HCT116 (cell line): Measurements from ENCODE around the gene PCP4. TPM values are rescaled to one million over a fixed set of nuclear protein-coding genes. Genes with fewer than 3 reads are reported as not detected.

ENCODE experiments used
- ATAC-seq: fragments of 200-7000 bp; cut with Tn5 transposase; 2 replicates; pipeline ENCODE4 v1.9.1; 2020; ENCODE audit warnings: mild to moderate bottlenecking, moderate library complexity
- BruUV-seq: library from RNA; stranded (reverse); fragments of 400-500 nt; replicated peaks from 2 replicates; lab custom pipeline; 2021; lab: Mats Ljungman, UMichigan
- CTCF ChIA-PET: fragments of 300-600 bp; sonication (Branson Sonifier 250); formaldehyde crosslinking; loops from one replicate; lab custom pipeline; 2021; ENCODE audit warnings: antibody characterized with exemption; lab: Charles Lee
- POLR2A ChIA-PET: fragments of 300-600, 350-600 bp; sonication (Branson Sonifier 250); formaldehyde crosslinking; loops from one replicate; lab custom pipeline; 2021; ENCODE audit warnings: antibody characterized with exemption; lab: Charles Lee
- RAD21 ChIA-PET, 2 experiments: fragments of 300-600 bp; sonication (Branson Sonifier 250); formaldehyde crosslinking; loops; one replicate each; lab custom pipeline; 2023; ENCODE audit warnings: low total read pairs in 2 of 2; ENCODE audit not compliant: uncharacterized antibody in 2 of 2, unreplicated experiment in 2 of 2, low non-redundant PET in 1 of 2; lab: Charles Lee
- DNase-seq: peaks from one replicate; pipeline ENCODE4 v3.0.0-alpha.2; 2010; ENCODE audit warnings: low read depth, low spot score
- H2AFZ ChIP-seq: fragments of 200-600 bp; shearing (Covaris generic), sonication (generic); 2 replicates; pipeline ENCODE4 v1.6.1; 2017; ENCODE audit warnings: low read depth, mixed run types, mixed read lengths, antibody characterized with exemption, low read length; ENCODE audit not compliant: poor library complexity, severe bottlenecking
- H3K27ac ChIP-seq: 2 replicates; pipeline ENCODE4 v1.5.1; 2012; ENCODE audit warnings: low read depth, low read length
- H3K27me3 ChIP-seq: fragments of 200-600 bp; sonication (generic); 2 replicates; pipeline ENCODE4 v1.6.1; 2016; ENCODE audit warnings: mixed run types, low read length, mixed read lengths; ENCODE audit not compliant: insufficient read depth
- H3K36me3 ChIP-seq, 2 experiments: fragments of 200-500 bp in 1 of 2; fragments of 200-600 bp in 1 of 2; sonication (Bioruptor generic) in 1 of 2; sonication (generic) in 1 of 2; 2 replicates each; pipeline versions ENCODE4 v1.5.1 to v1.6.1; 2014 to 2016; ENCODE audit warnings: low read length in 2 of 2, inconsistent platforms in 1 of 2, mixed read lengths in 1 of 2, mixed run types in 1 of 2; ENCODE audit not compliant: insufficient read depth in 2 of 2, control insufficient read depth in 1 of 2
- H3K4me1 ChIP-seq, 2 experiments: fragments of 200-600 bp in 1 of 2; sonication (generic) in 1 of 2; 2 replicates each; pipeline versions ENCODE4 v1.5.1 to v1.6.1; 2012 to 2017; ENCODE audit warnings: low read length in 2 of 2, inconsistent platforms in 1 of 2, mild to moderate bottlenecking in 1 of 2, mixed read lengths in 1 of 2, mixed run types in 1 of 2, moderate library complexity in 1 of 2; ENCODE audit not compliant: insufficient read depth in 2 of 2, control insufficient read depth in 1 of 2
- H3K4me2 ChIP-seq: fragments of 200-600 bp; sonication (generic); 2 replicates; pipeline ENCODE4 v1.6.1; 2017; ENCODE audit warnings: mixed run types, low read length, mixed read lengths
- H3K4me3 ChIP-seq, 2 experiments: fragments of 200-600 bp in 1 of 2; sonication (generic) in 1 of 2; replicated peaks in 1 of 2; 2 replicates each; pipeline ENCODE4 v1.5.1; 2011 to 2016; ENCODE audit warnings: low read length in 2 of 2, control low read depth in 1 of 2, low read depth in 1 of 2, mild to moderate bottlenecking in 1 of 2, mixed read lengths in 1 of 2, mixed run types in 1 of 2
- H3K79me2 ChIP-seq: fragments of 200-600 bp; sonication (generic); 2 replicates; pipeline ENCODE4 v1.6.1; 2017; ENCODE audit warnings: mild to moderate bottlenecking, mixed run types, low read length, moderate library complexity, mixed read lengths; ENCODE audit not compliant: insufficient read depth
- H3K9ac ChIP-seq: fragments of 200-600 bp; sonication (generic); 2 replicates; pipeline ENCODE4 v1.6.1; 2016; ENCODE audit warnings: low read length, mixed read lengths
- H3K9me2 ChIP-seq: fragments of 200-600 bp; sonication (generic), shearing (Covaris generic); 2 replicates; pipeline ENCODE4 v1.6.1; 2017; ENCODE audit warnings: mixed run types, mild to moderate bottlenecking, moderate library complexity; ENCODE audit not compliant: insufficient read depth
- H3K9me3 ChIP-seq, 2 experiments: fragments of 200-500 bp in 1 of 2; fragments of 200-600 bp in 1 of 2; sonication (Bioruptor generic) in 1 of 2; sonication (generic) in 1 of 2; 2 replicates each; pipeline ENCODE4 v1.6.1; 2014 to 2017; ENCODE audit warnings: low read length in 2 of 2, mixed read lengths in 2 of 2, inconsistent platforms in 1 of 2, low read depth in 1 of 2, mild to moderate bottlenecking in 1 of 2, mixed run types in 1 of 2, moderate library complexity in 1 of 2; ENCODE audit not compliant: control insufficient read depth in 1 of 2, insufficient read depth in 1 of 2
- H4K20me1 ChIP-seq: fragments of 200-600 bp; sonication (generic), shearing (Covaris generic); 2 replicates; pipeline ENCODE4 v1.6.1; 2017; ENCODE audit warnings: mixed run types, mild to moderate bottlenecking, moderate library complexity; ENCODE audit not compliant: insufficient read depth
- ATF3 ChIP-seq: IDR thresholded peaks from 2 replicates; pipeline ENCODE4 v1.6.1; 2012
- ELF1 ChIP-seq: IDR thresholded peaks from 2 replicates; pipeline ENCODE4 v1.6.1; 2012; ENCODE audit warnings: low read depth, borderline replicate concordance
- EZH2phosphoT487 ChIP-seq: fragments of 200-600 bp; IDR thresholded peaks from 2 replicates; pipeline ENCODE4 v1.6.1; 2018; ENCODE audit warnings: antibody characterized with exemption, borderline replicate concordance
- FOSL1 ChIP-seq: IDR thresholded peaks from 2 replicates; pipeline ENCODE4 v1.6.1; 2012; ENCODE audit warnings: low read depth
- JUND ChIP-seq: IDR thresholded peaks from 2 replicates; pipeline ENCODE4 v1.6.1; 2012
- MAX ChIP-seq: IDR thresholded peaks from 2 replicates; pipeline ENCODE4 v1.6.1; 2012
- POLR2A ChIP-seq: IDR thresholded peaks from 2 replicates; pipeline ENCODE4 v1.7.0; 2011; ENCODE audit warnings: borderline replicate concordance; ENCODE audit not compliant: insufficient read depth, insufficient read length; ENCODE audit errors: extremely low read depth
- POLR2AphosphoS5 ChIP-seq: IDR thresholded peaks from 2 replicates; pipeline ENCODE4 v1.6.1; 2011; ENCODE audit warnings: mild to moderate bottlenecking, low read depth, low read length, moderate library complexity
- SP1 ChIP-seq: IDR thresholded peaks from 2 replicates; pipeline ENCODE4 v1.6.1; 2012; ENCODE audit warnings: low read depth
- YY1 ChIP-seq: IDR thresholded peaks from 2 replicates; pipeline ENCODE4 v1.6.1; 2011; ENCODE audit warnings: low read length, low read depth, moderate library complexity, mild to moderate bottlenecking; ENCODE audit not compliant: insufficient replicate concordance; ENCODE audit errors: extremely low read depth
- ZFX ChIP-seq: fragments of 450-650 bp; IDR thresholded peaks from 2 replicates; pipeline ENCODE4 v1.6.1; 2017
- intact Hi-C: fragments of 100-400 bp; cut with micrococcal nuclease; formaldehyde crosslinking; loops from 2 replicates; pipeline ENCODE4 v1.10.0; 2022
- total RNA-seq: library from RNA; stranded (reverse); gene quantifications from one replicate; pipeline ENCODE4 v1.2.1, GENCODE V29; 2021; ENCODE audit not compliant: unreplicated experiment
- TF ChIP-seq, protein P1 (sequence below): IDR thresholded peaks from 2 replicates; pipeline ENCODE4 v1.6.1; 2011; ENCODE audit warnings: mild to moderate bottlenecking, low read length, moderate library complexity; ENCODE audit not compliant: insufficient replicate concordance; ENCODE audit errors: extremely low read depth

The PCP4 gene
- total RNA-seq, 1 experiment from 2014 or later: not detected

GRCh38 chr21:39971956-39972355, 104.7 kb downstream of the PCP4 start:
- CTCF ChIA-PET: no interaction called here
- intact Hi-C loops: no loop called here
- Histone ChIP-seq H3K9me3 (peaks cover 0 to 15% of the 10 kb centered on the region in 2 experiments; a peak in 1 of 4 replicates), H3K27me3 (no peaks in the 10 kb centered on the region), H4K20me1 (no peaks in the 10 kb centered on the region), H3K4me2 (no peak overlapping the region), H3K9ac (no peak overlapping the region), H2AFZ (no peak overlapping the region), H3K79me2 (no peaks in the 10 kb centered on the region), H3K9me2 (no peaks in the 10 kb centered on the region), H3K27ac (no peak overlapping the region), H3K36me3 (no peaks in the 10 kb centered on the region), H3K4me1 (no peaks in the 10 kb centered on the region), H3K4me3 (no peak overlapping the region)
- BruUV-seq: no TSS peak
- RAD21 ChIA-PET: no interaction called here
- no peak for ATAC-seq
- POLR2A ChIA-PET: no interaction called here
- TF ChIP-seq POLR2A (no peak), POLR2AphosphoS5 (no peak), ZFX (no peak), EZH2phosphoT487 (no peak), FOSL1 (no peak), MAX (no peak), ELF1 (no peak), JUND (no peak), SP1 (no peak), YY1 (no peak), ATF3 (no peak)
- TF ChIP-seq, protein P1, sequence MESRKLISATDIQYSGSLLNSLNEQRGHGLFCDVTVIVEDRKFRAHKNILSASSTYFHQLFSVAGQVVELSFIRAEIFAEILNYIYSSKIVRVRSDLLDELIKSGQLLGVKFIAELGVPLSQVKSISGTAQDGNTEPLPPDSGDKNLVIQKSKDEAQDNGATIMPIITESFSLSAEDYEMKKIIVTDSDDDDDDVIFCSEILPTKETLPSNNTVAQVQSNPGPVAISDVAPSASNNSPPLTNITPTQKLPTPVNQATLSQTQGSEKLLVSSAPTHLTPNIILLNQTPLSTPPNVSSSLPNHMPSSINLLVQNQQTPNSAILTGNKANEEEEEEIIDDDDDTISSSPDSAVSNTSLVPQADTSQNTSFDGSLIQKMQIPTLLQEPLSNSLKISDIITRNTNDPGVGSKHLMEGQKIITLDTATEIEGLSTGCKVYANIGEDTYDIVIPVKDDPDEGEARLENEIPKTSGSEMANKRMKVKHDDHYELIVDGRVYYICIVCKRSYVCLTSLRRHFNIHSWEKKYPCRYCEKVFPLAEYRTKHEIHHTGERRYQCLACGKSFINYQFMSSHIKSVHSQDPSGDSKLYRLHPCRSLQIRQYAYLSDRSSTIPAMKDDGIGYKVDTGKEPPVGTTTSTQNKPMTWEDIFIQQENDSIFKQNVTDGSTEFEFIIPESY: no peak
- no peak for DNase-seq
